Right lobe of liver (tissue), 4 donors: ENCODE data around the gene ENC1.

ENCODE experiments used
- CTCF ChIP-seq, 4 donors: fragments of 200-600 bp in 3 of 4; fragments of 450-650 bp in 1 of 4; IDR thresholded peaks; one replicate each; pipeline versions ENCODE4 v1.5.1 to v1.8.0; 2016 to 2022; ENCODE audit warnings: antibody characterized with exemption in 4 of 4, mild to moderate bottlenecking in 2 of 4
- POLR2A ChIP-seq: fragments of 450-650 bp; IDR thresholded peaks from one replicate; pipeline ENCODE4 v1.6.1; 2017; ENCODE audit warnings: antibody characterized with exemption, mild to moderate bottlenecking
- donor health status: DM: no; HTN: no; CAD: no.
- donor health status: DM: no; HTN: no; CAD: no.
- donor health status: DM: no; HTN: yes; CAD: no.

DNA sequence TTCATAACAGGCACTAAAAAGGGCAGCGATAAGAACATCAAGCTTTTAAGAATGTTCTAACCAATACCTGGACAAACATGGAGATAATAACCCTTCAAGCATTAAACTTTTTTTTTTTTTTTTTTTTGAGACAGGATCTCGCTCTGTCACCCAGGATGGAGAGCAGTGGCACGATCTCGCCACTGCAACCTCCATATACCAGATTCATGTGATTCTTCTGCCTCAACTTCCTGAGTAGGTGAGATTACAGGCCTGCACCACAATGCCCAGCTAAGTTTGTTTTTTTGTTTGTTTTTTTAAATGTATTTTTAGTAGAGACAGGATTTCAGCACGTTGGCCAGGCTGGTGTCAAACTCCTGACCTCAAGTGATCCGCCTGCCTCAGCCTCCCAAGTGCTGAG, 14.7 kb upstream of the ENC1 start:
- TF ChIP-seq CTCF (IDR thresholded peaks at IDR 0.05), result no peak
- no peak for TF ChIP-seq POLR2A
